Epithelial cell of esophagus (primary cell): ENCODE measurements around the gene FBXL17.

Experiments
- DNase-seq: peaks from one replicate; pipeline ENCODE4 v3.0.0; 2010; ENCODE audit warnings: low read depth
- H3K4me3 ChIP-seq: 2 replicates; pipeline ENCODE4 v1.5.1; 2011; ENCODE audit warnings: mild to moderate bottlenecking, low read length, control low read depth
- CTCF ChIP-seq: IDR thresholded peaks from 2 replicates; pipeline ENCODE4 v1.5.1; 2011; ENCODE audit warnings: low read depth, mild to moderate bottlenecking, low read length, control low read depth, inconsistent platforms; ENCODE audit not compliant: insufficient read depth; ENCODE audit errors: missing control alignments

Gene FBXL17

GRCh38 chr5:107857785-107858184 is 524.1 kb downstream of the FBXL17 start:
- no peak for DNase-seq
- no peak overlapping the region for H3K4me3 ChIP-seq
- no peak for TF ChIP-seq CTCF

GRCh38 chr5:107855171-107855570 is 526.7 kb downstream of the FBXL17 start:
- TF ChIP-seq CTCF = no peak
- H3K4me3 ChIP-seq = no peak overlapping the region
- no peak for DNase-seq

GRCh38 chr5:107853696-107854095 is 528.2 kb downstream of the FBXL17 start:
- no peak for TF ChIP-seq CTCF
- H3K4me3 ChIP-seq = no peak overlapping the region
- DNase-seq = no peak

GRCh38 chr5:107853031-107853430 is 528.9 kb downstream of the FBXL17 start:
- no peak for DNase-seq
- no peak overlapping the region for H3K4me3 ChIP-seq

GRCh38 chr5:107849118-107849517 is 532.8 kb downstream of the FBXL17 start:
- no peak for TF ChIP-seq CTCF
- no peak overlapping the region for H3K4me3 ChIP-seq
- DNase-seq = no peak

More at GRCh38 chr5:107853031-107853430, 528.9 kb downstream of the FBXL17 start:
- no peak for TF ChIP-seq CTCF

GRCh38 chr5:107840592-107840991 is 541.3 kb downstream of the FBXL17 start:
- H3K4me3 ChIP-seq = no peak overlapping the region
- TF ChIP-seq CTCF = no peak

GRCh38 chr5:107840161-107840560 is 541.7 kb downstream of the FBXL17 start:
- no peak for TF ChIP-seq CTCF
- H3K4me3 ChIP-seq = no peak overlapping the region
- no peak for DNase-seq

More at GRCh38 chr5:107840592-107840991, 541.3 kb downstream of the FBXL17 start:
- DNase-seq = no peak
